IPS-20b (cell line): ENCODE measurements around the gene FXYD2.

ENCODE experiments used
- H3K27ac ChIP-seq: one replicate; pipeline ENCODE4 v1.5.1; 2013; ENCODE audit warnings: low read length
- H3K27me3 ChIP-seq: 2 replicates; pipeline ENCODE4 v1.6.1; 2013; ENCODE audit warnings: mild to moderate bottlenecking, low read length, inconsistent platforms; ENCODE audit not compliant: insufficient read depth
- H3K36me3 ChIP-seq: 2 replicates; pipeline ENCODE4 v1.6.1; 2013; ENCODE audit warnings: low read depth, mild to moderate bottlenecking, inconsistent platforms, low read length, moderate library complexity; ENCODE audit not compliant: insufficient read depth
- H3K4me1 ChIP-seq: 2 replicates; pipeline ENCODE4 v1.6.1; 2013; ENCODE audit warnings: mild to moderate bottlenecking, control low read depth, inconsistent platforms, low read length, moderate library complexity; ENCODE audit not compliant: insufficient read depth
- H3K4me3 ChIP-seq: 2 replicates; pipeline ENCODE4 v1.5.1; 2013; ENCODE audit warnings: mild to moderate bottlenecking, low read length, inconsistent platforms
- H3K9ac ChIP-seq: 2 replicates; pipeline ENCODE4 v1.6.1; 2013; ENCODE audit warnings: low read depth, mild to moderate bottlenecking, inconsistent platforms, low read length, moderate library complexity
- H3K9me3 ChIP-seq: 2 replicates; pipeline ENCODE4 v1.6.1; 2013; ENCODE audit warnings: mild to moderate bottlenecking, low read depth, low read length, inconsistent platforms; ENCODE audit not compliant: insufficient read depth

FXYD2 gene

GRCh38 chr11:117824571-117825537 is at the start of gene FXYD2:
Gene FXYD2, minus strand, starts transcription at chr11:117824744. Its CDS starts 66 bp downstream, at chr11:117824678.
- Histone ChIP-seq H3K4me1 (peaks cover 10% of the 10 kb centered on the region), H3K9ac (no peak within 1 kb of the TSS), H3K27me3 (no peaks in the 10 kb centered on the region), H3K36me3 (no peaks in the 10 kb centered on the region), H3K4me3 (no peak within 1 kb of the TSS), H3K27ac (no peak within 1 kb of the TSS), H3K9me3 (no peaks in the 10 kb centered on the region)

GRCh38 chr11:117873828-117874125 is 49.2 kb upstream of the FXYD2 start:
- H3K4me3 ChIP-seq: peak overlapping the region; percentile 95; the same call in 1 of the 2 replicates
- no peak overlapping the region for H3K9ac ChIP-seq
- H3K36me3 ChIP-seq: no peaks in the 10 kb centered on the region
- H3K27me3 ChIP-seq: peaks cover 55% of the 10 kb centered on the region
- H3K27ac ChIP-seq: no peak overlapping the region
- peaks cover 33% of the 10 kb centered on the region for H3K4me1 ChIP-seq
- H3K9me3 ChIP-seq: no peaks in the 10 kb centered on the region

- H3K9ac ChIP-seq: no peak overlapping the region
- no peaks in the 10 kb centered on the region for H3K36me3 ChIP-seq
- H3K4me1 ChIP-seq: peaks cover 33% of the 10 kb centered on the region
- H3K9me3 ChIP-seq: no peaks in the 10 kb centered on the region
- no peak overlapping the region for H3K4me3 ChIP-seq
- H3K27ac ChIP-seq: no peak overlapping the region
- H3K27me3 ChIP-seq: peaks cover 49% of the 10 kb centered on the region
These were observed 48.7 kb upstream of the FXYD2 start for GRCh38 chr11:117872975-117873827.

GRCh38 chr11:117872420-117872961 is 47.9 kb upstream of the FXYD2 start:
- H3K27me3 ChIP-seq: peaks cover 42% of the 10 kb centered on the region
- no peak overlapping the region for H3K9ac ChIP-seq
- no peaks in the 10 kb centered on the region for H3K9me3 ChIP-seq
- no peaks in the 10 kb centered on the region for H3K36me3 ChIP-seq
- H3K4me3 ChIP-seq: no peak overlapping the region
- H3K4me1 ChIP-seq: peaks cover 30% of the 10 kb centered on the region
- no peak overlapping the region for H3K27ac ChIP-seq

GRCh38 chr11:117871784-117872183 is 47.2 kb upstream of the FXYD2 start:
- Histone ChIP-seq H3K36me3 (no peaks in the 10 kb centered on the region), H3K9me3 (no peaks in the 10 kb centered on the region), H3K9ac (no peak overlapping the region), H3K27me3 (peaks cover 35% of the 10 kb centered on the region), H3K4me3 (no peak overlapping the region), H3K4me1 (peaks cover 23% of the 10 kb centered on the region), H3K27ac (no peak overlapping the region)

GRCh38 chr11:117871160-117871559 is 46.6 kb upstream of the FXYD2 start:
- H3K36me3 ChIP-seq: no peaks in the 10 kb centered on the region
- H3K9ac ChIP-seq: no peak overlapping the region
- peaks cover 32% of the 10 kb centered on the region for H3K27me3 ChIP-seq
- H3K4me3 ChIP-seq: no peak overlapping the region
- H3K4me1 ChIP-seq: peaks cover 23% of the 10 kb centered on the region
- no peaks in the 10 kb centered on the region for H3K9me3 ChIP-seq
- no peak overlapping the region for H3K27ac ChIP-seq

GRCh38 chr11:117870103-117870952 is 45.8 kb upstream of the FXYD2 start:
- Histone ChIP-seq H3K27ac (no peak overlapping the region), H3K9ac (no peak overlapping the region), H3K27me3 (peaks cover 24% of the 10 kb centered on the region), H3K36me3 (no peaks in the 10 kb centered on the region), H3K9me3 (no peaks in the 10 kb centered on the region), H3K4me1 (peaks cover 23% of the 10 kb centered on the region), H3K4me3 (no peak overlapping the region)

- Histone ChIP-seq H3K4me3 (no peak overlapping the region), H3K36me3 (no peaks in the 10 kb centered on the region), H3K9ac (no peak overlapping the region), H3K27me3 (peaks cover 17% of the 10 kb centered on the region), H3K4me1 (peaks cover 17% of the 10 kb centered on the region), H3K9me3 (no peaks in the 10 kb centered on the region), H3K27ac (no peak overlapping the region)
These were observed 45.1 kb upstream of the FXYD2 start for GRCh38 chr11:117869604-117870003.

- Histone ChIP-seq H3K27me3 (peaks cover 10% of the 10 kb centered on the region), H3K9me3 (no peaks in the 10 kb centered on the region), H3K27ac (no peak overlapping the region), H3K4me1 (peaks cover 17% of the 10 kb centered on the region), H3K9ac (no peak overlapping the region), H3K36me3 (no peaks in the 10 kb centered on the region), H3K4me3 (no peak overlapping the region)
These were observed 44.4 kb upstream of the FXYD2 start for GRCh38 chr11:117868815-117869561.

GRCh38 chr11:117868088-117868487 is 43.5 kb upstream of the FXYD2 start:
- H3K27me3 ChIP-seq: peaks cover 1% of the 10 kb centered on the region; the same call in 1 of the 2 replicates
- H3K4me3 ChIP-seq: no peak overlapping the region
- no peak overlapping the region for H3K9ac ChIP-seq
- H3K36me3 ChIP-seq: no peaks in the 10 kb centered on the region
- H3K4me1 ChIP-seq: peaks cover 17% of the 10 kb centered on the region
- no peak overlapping the region for H3K27ac ChIP-seq
- H3K9me3 ChIP-seq: no peaks in the 10 kb centered on the region
